ENCODE data around the gene EGFL8.
"Not testable (repeated sequence)": the region's sequence is repeated elsewhere in the genome, so short reads cannot be mapped to it uniquely, and the experiment has no call there.

The EGFL8 gene

DNA sequence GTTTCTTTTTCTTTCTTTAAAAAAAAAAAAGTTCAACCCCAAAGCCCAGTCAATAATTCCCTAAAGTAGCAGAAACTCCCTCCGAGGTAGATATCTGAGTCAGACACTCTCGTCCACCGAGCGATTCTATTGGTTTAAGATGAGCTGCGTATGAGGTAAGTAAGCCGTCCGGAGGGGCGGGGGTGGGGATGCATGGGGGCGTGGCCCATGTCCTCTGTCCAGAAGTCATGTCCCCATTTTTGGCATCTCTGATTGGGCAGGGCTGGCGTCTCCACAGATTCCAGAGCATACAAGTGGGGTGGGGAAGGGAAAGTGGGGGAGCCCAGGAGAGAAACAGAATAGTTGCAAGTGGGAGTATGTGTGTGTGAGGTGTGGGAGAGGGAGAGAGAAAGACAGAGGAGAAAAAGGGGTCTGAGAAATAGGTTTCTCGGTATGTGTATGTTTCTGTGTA, 21.3 kb downstream of the EGFL8 start:
- DNase-seq = peak; percentile 77

DNA sequence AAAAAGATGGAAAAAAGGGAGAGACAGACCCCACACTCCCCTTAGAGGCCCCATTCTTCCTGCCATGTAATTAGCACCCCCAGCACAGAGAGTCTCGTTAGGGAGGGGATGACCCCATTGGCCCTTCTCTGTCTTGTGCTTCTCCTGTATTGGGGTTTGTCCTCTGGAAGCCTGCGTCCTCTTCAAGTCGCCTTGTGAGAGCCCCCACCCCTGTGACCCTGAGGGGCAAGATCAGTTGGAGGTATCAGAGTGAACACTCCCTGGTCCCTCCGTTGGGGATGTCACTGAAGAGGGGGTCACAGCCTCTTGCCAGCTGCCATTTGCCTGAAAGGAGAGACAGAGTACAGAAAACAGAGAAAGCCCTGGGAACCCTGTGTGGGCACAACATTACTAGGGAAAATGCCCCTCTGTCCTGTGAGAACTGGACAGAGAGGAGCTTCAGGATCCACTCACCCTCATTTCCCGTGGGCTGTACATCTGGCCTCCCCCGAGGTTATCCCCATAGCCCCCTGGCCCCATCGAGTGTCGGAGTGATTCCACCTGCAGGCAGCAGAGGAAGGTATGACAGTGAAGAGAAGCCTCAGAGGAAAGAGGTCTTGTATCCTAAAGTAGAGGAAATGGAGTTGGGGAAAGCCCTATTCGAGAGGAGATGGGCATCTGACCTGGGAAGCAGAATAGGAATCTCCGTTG, 21.9 kb downstream of the EGFL8 start:
- DNase-seq = not testable (repeated sequence)

DNA sequence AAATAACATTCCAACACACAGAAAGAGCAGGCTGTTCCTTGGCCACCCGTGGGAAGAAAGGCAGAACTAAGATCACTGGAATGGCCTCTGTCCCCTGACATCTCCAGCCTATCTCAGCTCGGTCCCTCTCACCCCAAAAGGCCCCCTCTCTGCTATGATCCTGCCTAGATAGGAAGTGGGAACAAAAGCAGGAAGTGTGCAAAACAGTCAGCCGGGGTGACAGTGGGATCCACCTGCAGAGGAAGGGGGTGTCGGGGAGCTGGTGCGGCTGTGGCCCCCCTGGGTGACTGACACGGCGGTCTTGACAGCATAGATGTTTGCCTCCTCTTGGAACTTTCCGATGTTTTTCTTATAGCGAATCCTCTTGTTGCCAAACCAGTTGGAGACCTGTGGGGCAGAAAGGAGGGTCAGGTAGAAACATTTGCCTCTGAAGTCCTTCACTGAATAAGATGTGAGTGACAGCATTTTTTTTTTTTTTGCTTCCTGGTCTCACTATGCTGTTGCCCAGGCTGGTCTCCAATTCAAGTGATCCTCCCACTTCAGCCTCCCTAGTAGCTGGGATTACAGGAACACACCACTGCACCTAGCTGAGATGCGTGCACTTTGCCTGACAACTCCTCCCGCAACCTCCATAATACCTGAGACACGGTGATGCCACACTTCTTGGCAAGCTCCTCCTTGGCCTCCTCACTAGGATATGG, 22.8 kb downstream of the EGFL8 start:
- no peak for DNase-seq

DNA sequence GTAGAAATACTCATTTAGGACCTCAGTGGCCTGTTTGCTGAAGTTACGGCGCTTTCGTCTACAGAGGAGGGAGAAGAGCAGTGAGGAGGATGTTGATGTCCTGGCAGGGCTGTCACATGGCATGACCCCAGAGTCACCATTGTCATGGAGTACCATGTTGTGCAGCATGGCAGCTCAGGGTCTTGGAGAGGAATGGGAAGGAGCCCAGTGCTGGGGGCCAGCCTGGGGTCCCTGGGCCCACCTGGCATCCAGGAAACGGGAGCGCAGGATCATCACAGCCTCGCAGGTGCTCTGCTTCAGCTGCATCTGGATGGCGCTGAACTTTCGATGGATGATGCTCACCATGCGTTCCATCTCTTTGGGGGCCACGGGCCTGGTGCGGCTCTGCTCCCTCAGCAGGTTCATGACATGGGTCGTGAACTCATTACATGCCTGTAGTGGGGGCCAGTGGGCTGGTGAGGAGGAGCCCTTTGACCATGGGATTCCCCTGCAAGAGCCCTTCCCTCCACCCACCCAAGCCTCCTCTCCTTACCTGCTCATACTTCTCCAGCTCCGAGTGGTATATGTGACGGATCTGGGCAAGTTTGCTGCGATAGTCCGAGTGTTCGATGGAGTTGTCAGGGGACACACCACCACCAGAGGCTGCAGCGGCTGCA, 23.5 kb downstream of the EGFL8 start:
- not testable (repeated sequence) for DNase-seq

DNA sequence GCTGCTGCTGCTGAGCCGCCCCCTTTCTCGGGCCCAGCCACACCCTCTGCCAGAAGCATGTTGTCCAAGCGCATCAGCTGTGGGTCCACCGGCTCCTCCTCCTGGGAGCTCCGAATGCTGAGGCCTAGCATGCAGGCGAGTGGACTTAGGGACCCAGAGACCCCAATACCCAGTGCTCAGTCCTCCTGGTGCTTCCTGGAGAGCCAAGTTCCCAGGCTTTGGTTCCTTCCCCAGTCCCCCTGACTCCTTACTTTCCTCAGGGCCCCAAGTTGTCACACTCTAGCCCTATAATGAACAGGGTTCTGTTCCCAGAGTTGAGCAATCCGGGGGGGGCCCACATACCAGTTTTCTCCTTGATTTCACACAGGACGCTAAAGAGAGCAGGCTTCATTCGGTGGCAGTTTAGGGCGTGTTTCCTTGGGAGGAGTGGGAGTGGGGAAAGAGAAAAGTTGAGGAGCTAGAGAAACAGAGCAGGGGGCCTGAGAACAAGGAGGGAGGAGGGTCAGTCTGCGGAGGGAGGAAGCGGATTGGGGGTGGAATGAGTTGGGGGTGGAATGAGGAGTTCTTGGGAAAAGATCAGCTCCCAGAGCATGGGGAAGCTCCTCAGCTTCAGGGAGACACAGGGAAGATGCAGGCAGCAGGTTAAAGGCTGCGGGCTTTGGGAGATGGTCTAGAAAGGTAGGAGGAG, 24.1 kb downstream of the EGFL8 start:
- DNase-seq = no peak

DNA sequence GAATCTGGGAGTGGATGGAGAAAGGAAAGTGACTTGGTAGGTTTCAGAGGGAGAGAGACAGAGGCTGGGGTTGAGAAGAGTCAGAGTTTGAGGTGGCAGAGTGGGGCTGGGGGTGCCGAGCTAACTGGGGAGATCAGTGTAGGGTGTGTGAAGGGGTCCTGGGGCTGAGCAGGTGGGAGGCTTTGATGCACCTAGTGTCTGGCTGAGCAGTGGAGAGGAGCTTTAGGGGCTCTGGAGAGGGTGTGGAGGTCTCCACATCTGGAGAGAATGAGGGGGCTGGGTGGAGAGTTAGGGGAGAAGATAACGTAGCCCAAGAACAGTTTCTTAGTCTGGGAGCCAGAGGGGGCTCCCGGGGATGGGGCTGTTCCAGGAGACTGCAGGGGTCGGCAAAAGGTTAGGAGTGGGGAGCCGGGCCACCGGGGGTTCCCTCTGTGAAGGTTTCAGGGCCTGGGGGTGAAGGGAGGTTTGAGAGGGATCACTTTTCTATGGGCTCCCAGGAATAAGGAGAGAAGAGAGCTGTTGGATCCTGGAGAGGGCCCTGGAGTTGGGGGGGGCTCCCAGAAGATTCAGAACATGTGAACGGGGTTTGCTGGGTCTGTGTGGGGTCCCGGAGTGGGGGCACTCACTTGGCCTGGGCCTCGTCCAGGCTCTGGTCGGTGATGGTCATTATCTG, 24.8 kb downstream of the EGFL8 start:
- DNase-seq = no peak

DNA sequence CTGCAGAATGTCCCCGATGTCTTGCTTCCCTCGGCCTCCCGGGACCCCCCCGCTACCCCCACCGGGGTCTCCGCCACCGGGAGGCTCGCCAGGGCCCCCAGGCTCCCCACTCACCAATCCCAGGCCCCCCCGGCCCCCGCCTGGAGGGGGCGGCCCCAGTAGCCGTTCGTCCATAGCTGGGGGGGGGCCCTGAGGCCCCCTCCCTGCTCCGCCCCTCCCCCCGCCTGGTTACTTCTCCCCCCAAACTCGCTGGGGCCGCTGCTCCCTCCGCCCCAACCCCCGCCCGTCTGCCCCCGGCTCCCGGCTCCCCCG, 25.3 kb downstream of the EGFL8 start:
- DNase-seq = no peak

DNA sequence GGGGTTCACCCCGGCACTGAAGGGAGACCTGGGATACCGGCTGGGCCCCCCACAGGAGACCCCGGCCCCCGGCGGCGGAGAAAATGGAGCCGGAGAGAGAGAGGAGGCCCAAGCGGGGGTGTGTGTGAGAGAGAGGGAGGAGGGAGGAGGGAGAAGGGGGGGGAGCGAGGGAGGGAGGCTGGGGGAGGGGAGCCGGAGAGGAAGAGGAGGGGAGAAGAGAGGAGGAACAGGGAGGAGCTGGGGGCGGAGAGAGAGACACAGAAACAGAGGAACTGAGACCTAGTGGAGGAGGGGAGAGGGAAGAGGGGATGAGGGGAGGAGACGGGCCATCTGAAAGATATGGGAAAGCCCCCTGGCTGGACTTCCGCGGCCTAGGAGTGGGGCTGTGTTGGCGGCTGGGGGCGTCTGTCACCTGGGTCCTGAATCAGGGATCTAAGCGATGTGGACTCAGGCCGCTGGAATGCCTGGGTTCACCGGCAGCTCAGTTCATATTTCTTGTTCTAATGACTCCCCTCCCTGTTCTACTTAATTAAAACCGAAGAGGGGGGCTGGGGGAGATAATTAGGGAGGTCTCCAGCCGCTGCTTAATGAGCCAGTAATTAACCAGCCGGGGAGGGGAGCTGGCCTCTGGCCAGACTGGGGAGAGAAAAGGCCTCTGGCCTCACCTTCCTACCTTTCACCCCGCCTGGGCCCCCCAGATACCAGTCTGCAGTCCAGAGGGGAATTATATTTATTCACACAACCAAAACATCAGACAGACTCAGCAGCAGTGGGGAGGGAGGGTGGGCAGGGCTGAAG, 25.9 kb downstream of the EGFL8 start, which contains the start of gene PBX2:
Gene PBX2, minus strand, starts transcription at position 149 of the 798 bp plus-strand sequence. CDS start 287 bp downstream, outside the sequence.
- peak; percentile 93 for DNase-seq

DNA sequence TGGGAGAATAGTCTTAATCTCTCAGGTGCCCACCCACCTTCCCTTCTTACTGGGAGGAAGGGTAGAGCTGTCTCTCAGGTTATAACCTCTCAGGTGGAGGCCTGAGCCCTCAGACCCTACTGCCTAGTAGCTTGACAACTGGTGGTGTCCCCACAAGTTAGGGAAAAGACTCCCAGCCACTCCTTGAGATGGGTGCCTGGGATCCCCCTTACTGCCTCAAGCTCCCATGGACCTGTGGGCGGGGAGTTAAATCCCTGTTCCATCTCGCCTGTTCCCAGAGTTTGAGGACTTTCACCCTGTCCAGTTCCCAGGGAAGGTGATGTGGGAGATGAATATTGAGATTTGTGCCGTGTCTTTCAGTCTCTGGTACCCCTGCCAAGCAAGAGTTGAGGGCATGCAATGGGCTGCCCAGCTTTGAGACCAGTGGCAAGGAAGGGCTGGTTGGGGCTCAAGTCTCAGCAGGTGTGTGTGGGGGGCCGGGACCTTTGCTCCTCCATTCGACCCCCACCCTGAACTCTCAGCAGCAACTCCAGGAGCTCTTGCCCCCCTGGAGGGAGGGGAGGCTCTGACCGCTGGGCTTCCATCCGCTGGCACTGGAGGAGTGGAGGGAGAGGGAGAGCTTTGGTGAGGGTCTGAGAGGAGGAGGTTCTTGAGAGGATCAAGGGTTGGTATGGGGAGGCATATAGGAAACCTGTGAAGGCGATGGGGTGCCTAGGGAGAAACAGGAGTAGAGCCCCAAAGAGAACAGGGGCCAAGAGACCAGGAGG, 26.7 kb downstream of the EGFL8 start:
- no peak for DNase-seq

DNA sequence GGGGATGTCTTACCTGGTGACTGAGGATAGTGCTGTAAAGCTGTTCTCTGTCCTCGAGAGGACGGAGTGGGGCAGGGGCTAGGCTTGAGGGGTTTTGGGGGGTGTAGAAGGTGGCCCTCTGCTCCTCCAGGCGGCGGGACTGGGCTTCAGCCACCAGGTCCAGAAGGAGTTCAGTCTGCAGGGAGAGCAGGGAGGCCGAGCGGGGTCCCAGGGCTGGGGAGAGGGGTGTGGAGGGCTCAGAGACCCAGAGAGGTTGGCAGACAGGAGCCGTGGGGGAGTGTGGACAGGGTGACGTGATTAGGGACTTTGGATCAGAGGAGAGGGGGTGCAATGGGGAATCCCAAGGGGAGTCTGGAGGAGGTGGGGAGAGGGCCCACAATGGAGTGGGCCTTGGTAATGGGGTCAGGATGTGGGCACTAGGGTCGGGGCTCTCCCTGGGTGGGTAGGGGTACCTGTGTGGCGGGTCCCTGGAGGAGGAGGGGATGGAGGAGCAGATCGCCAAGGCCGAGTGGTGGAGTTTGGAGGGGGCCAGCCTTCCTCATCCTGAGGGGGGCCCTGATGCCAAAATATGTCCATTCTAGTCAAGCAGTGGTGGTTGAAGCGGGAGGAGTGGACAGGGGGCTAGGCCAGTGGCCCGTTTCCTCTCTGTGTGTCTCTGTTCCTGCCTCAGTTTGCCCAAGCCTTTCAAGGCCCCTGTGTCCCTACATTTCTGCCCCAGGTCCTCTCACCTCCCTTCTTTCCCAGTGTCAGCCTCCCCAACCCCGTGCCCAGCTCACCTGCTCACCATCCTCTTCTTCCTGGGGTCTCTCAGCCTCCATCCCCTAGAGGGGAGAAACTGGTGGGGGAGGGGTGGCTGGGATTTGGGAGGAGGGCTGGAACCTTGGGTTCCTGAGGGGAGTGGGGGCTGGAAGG, 27.6 kb downstream of the EGFL8 start:
- DNase-seq = no peak

DNA sequence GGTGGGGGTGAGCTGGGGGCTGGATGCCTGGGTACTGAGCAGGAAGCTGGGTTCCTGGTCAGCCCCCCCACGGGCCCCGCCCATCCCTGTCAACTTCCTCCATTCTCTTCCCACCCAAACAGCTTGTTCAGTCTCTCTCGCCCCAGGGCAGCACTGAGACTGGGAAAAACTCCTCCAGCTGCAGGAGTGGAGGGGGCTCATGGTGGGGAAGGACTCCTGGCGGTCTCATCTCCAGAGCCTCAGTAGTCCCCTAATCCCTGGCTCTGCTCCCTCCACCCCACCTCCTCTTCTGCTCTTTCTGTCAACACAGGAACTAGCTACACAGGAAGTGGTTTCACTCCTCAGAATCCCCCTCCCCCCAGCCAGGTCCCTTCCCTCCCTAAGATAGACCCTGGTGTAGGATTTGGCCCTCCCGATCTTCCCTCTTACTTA, 28.2 kb downstream of the EGFL8 start, which contains the start of gene GPSM3:
Gene GPSM3, minus strand, starts transcription at position 36 of the 432 bp plus-strand sequence. CDS start 130 bp downstream, outside the sequence.
- peak; percentile 72 for DNase-seq

DNA sequence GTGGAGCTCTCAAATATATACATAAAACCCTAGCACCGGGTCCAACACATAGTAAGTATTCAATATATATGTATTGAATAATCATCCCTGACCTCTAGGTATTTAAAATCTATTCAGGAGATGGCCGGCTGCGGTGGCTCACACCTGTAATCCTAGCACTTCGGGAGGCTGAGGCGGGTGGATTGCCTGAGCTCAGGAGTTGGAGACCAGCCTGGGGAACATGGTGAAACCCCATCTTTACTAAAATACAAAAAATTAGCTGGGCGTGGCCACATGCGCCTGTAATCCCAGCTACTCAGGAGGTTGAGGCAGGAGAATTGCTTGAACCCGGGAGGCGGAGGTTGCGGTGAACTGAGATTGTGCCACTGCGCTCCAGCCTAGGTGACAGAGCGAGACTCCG, 28.7 kb downstream of the EGFL8 start:
- not testable (repeated sequence) for DNase-seq

DNA sequence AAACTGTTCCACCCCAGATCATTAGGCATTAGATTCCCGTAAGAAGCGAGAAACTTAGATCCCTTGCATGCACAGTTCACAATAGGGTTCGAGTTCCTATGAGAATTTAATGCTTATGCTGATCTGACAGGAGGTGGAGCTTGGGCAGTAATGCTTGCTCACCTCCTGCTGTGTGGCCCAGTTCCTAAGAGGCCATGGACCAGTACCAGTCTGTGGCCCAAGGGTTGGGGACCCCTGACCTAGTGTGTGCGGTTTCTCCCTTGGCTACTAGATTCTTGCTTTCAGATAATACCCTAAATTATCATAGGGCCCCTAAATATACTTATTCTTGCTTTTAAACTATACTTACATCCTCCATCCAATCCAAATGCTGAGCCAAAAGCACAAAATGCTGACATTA, 30.0 kb downstream of the EGFL8 start:
- no peak for DNase-seq

DNA sequence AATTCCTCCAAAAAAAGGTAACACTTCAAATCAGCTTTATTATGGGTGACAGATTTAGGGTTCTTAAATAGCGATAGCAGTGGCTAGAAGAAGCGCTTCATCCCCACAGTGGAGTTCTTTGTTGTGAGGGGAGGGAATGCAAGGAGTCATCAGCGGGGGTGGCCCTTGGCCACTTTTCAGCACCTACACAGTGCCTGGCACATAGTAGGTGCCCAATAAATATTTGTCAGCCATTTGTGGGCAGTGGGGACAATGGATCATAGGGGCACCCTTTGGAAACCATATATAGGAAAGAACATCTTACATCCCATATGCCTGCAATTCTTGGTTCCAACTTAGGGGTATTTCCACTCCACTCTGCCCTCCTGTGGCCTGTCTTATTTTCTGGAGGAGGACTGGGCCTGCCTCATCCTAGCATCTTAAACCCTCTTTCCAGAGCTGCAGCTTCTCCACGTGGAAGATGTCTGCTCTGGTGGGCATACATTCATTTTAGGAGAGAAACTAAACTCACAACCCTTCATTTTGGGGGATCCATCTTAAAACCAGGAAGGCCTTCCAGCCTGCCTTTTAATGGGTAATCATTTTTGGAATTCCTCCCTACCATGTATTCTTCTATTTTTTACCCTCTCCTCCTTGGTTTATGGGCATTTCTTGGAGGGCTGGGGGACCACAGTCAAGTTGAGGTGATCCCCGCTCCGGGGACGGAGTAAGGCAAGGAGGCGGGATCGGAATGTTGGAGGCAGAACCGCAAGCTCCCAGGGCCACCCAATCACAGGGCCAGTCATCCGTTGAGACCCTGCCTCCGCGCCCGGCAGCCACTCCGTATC, 30.6 kb downstream of the EGFL8 start:
- DNase-seq = peak; percentile 48

DNA sequence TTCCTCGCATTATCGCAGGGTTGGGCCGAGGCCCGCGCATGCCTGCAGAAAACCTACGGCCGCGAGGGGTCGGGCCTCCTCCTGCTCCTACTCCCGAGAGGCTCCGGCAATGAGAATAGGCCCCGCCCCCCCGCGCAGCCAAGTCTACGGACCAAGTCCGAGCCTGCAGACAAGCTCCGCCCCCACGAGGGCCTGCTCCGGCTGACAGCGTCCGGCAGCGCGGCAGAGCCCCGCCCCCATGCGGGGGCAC, 31.2 kb downstream of the EGFL8 start:
- DNase-seq = peak; percentile 100

DNA sequence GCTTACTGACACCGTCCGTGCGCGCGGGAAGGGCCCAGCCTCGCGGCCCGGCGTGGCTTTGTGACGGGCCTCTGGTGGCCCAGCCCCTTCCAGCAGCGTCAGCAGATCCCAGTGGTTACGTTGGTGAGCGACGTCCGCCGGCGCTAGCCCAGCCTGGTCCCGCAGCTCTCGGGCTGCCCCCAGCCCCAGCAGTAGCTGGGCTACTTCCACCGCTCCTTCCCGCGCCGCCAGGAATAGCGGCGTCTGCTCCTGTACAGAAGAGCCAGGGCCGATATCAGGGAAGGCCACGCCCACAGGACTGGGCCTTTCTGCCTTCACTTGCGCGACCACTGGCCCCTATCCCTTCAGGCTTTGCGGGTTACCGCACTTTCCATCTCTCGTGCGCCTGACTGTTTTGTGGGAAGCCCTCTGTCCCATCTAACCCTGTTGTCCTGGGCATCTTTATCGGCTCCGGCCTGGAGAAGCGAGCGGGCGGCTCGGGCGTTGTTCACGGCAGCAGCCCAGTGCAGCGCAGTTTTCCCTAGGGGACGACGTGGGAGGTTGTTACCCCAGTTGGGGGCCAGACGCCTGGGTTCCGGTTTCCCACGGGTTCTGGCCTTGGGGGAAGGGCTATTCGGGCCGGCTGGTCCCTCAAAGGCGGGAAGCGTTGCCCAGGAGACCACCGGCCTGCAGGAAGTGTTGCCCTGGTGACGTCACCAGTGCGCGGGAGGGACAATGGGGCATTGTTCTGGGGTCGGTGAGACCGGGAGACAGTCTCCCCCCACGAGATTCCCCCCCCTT, 31.7 kb downstream of the EGFL8 start:
- DNase-seq = peak; percentile 72

DNA sequence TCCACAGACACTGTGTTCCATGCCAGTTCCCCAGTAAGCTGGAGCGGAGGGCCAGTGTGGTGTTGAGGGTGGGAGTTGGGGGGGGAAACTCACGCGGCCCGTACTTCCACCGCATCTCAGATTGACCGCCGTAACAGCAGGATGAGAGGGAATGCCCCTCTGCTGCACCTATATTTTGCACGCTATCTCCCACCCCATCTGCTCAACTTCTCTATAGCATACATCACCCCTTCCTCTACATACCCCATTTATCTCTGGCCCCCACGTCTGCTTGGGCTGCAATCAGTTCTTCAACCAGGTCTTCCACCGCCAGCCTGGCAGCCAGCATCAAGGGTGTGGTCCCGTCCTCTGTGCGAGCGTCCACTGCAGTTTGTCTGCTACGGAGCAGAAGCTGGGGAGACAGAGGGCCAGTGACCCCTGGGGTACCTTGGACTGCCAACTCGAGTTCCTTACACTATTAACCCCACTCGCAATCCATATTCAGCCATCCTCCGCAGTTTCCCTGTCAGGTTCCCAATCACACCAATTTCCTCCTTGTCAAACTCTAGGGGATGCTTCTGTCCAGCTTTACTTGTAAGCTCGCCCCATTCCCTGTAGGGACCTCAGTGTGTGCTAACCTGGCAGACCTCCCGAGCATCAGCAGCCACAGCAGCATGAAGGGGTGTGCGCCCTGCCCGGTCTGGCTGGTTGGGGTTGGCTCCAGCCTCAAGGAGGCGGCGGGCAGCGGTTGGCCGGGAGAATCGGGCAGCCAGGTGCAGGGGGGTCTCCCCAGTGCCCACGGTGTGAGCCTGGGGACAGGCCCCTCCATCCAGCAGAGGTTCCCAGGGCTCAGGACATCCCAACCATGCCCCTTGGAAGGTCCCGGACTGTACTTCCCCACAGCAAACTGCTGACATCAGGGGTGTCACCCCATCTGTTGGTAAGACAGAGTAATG, 32.6 kb downstream of the EGFL8 start:
- DNase-seq = no peak

Measured in activated CD4-positive, alpha-beta T cell treated with anti-CD3 and anti-CD28 coated beads, Interleukin-2, amount 50 U/mL, for 16 hours (primary cell).